Naive thymus-derived CD4-positive, alpha-beta T cell (primary cell): ENCODE measurements around the gene C9. TPM values are rescaled to one million over a fixed set of nuclear protein-coding genes. Genes with fewer than 3 reads are reported as not detected.

Source experiments
- ATAC-seq: fragments of 150-1000 bp; cut with Tn5 transposase; 2 replicates; pipeline ENCODE4 v1.10.0; 2021; ENCODE audit warnings: mild to moderate bottlenecking, moderate library complexity
- CTCF ChIA-PET: fragments of 350-600 bp; sonication (Branson Sonifier 250); formaldehyde crosslinking; loops from one replicate; lab custom pipeline; 2021; ENCODE audit warnings: antibody characterized with exemption; lab: Charles Lee
- POLR2A ChIA-PET: fragments of 350-600 bp; sonication (Branson Sonifier 250); formaldehyde crosslinking; loops from one replicate; lab custom pipeline; 2021; ENCODE audit warnings: antibody characterized with exemption, inconsistent platforms; lab: Charles Lee
- DNase-seq, 9 donors: peaks; one replicate each; pipeline versions ENCODE4 v3.0.0 to v3.0.0-alpha.2; 2020 to 2022; ENCODE audit warnings: mixed read lengths in 1 of 9
- H3K27ac ChIP-seq: one replicate; pipeline ENCODE4 v1.7.0; 2013; ENCODE audit warnings: mild to moderate bottlenecking, low read depth, low read length, moderate library complexity
- H3K27me3 ChIP-seq, 2 donors: one replicate each; pipeline ENCODE4 v1.7.0; 2013; ENCODE audit warnings: low read length in 2 of 2, mild to moderate bottlenecking in 2 of 2, moderate library complexity in 2 of 2; ENCODE audit not compliant: control insufficient read depth in 2 of 2, insufficient read depth in 2 of 2
- H3K36me3 ChIP-seq, 3 experiments: 1 replicate in 2 of 3; 2 replicates in 1 of 3; pipeline ENCODE4 v1.7.0; 2013; ENCODE audit warnings: low read length in 3 of 3, mild to moderate bottlenecking in 3 of 3, moderate library complexity in 1 of 3; ENCODE audit not compliant: insufficient read depth in 3 of 3, control insufficient read depth in 2 of 3
- H3K4me1 ChIP-seq, 2 donors: one replicate each; pipeline ENCODE4 v1.7.0; 2013; ENCODE audit warnings: low read length in 2 of 2, mild to moderate bottlenecking in 2 of 2, moderate library complexity in 1 of 2; ENCODE audit not compliant: control insufficient read depth in 2 of 2, insufficient read depth in 2 of 2
- H3K4me3 ChIP-seq: 2 replicates; pipeline ENCODE4 v1.7.0; 2013; ENCODE audit warnings: mild to moderate bottlenecking, low read length
- H3K9me3 ChIP-seq, 3 experiments: 1 replicate in 2 of 3; 2 replicates in 1 of 3; pipeline ENCODE4 v1.7.0; 2013; ENCODE audit warnings: low read length in 3 of 3; ENCODE audit not compliant: control insufficient read depth in 2 of 3
- H3K27ac Mint-ChIP-seq, 9 donors: one replicate each; pipeline ENCODE4 v1.8.0; 2020 to 2022; ENCODE audit warnings: mixed read lengths in 9 of 9, mild to moderate bottlenecking in 8 of 9, moderate library complexity in 5 of 9, inconsistent platforms in 2 of 9
- H3K27me3 Mint-ChIP-seq, 5 donors: one replicate each; pipeline ENCODE4 v1.8.0; 2021 to 2022; ENCODE audit warnings: mixed read lengths in 5 of 5, mild to moderate bottlenecking in 1 of 5
- H3K36me3 Mint-ChIP-seq, 5 donors: one replicate each; pipeline ENCODE4 v1.8.0; 2020 to 2022; ENCODE audit warnings: mixed read lengths in 5 of 5, mild to moderate bottlenecking in 3 of 5, inconsistent platforms in 1 of 5
- H3K4me1 Mint-ChIP-seq, 7 donors: one replicate each; pipeline ENCODE4 v1.8.0; 2020 to 2022; ENCODE audit warnings: mixed read lengths in 7 of 7, mild to moderate bottlenecking in 3 of 7, inconsistent platforms in 1 of 7
- H3K4me3 Mint-ChIP-seq, 10 donors: one replicate each; pipeline ENCODE4 v1.8.0; 2020 to 2022; ENCODE audit warnings: mild to moderate bottlenecking in 10 of 10, mixed read lengths in 10 of 10, moderate library complexity in 6 of 10, inconsistent platforms in 2 of 10
- H3K9me3 Mint-ChIP-seq, 11 donors: one replicate each; pipeline ENCODE4 v1.8.0; 2020 to 2022; ENCODE audit warnings: mixed read lengths in 11 of 11, mild to moderate bottlenecking in 4 of 11, inconsistent platforms in 1 of 11, moderate library complexity in 1 of 11
- intact Hi-C, 2 donors: fragments of 100-400 bp; cut with micrococcal nuclease; formaldehyde crosslinking; loops; one replicate each; pipeline ENCODE4 v1.15.1; 2023
- polyA plus RNA-seq, 2 donors: library from polyadenylated mRNA; unstranded; fragments of 300-500 nt; fragmentation: Illumina TruSeq; gene quantifications; one replicate each; pipeline ENCODE4 v1.2.3, GENCODE V29; 2021
- total RNA-seq, 6 experiments: library from RNA in 5 of 6; stranded (reverse) in 5 of 6; gene quantifications; 1 replicate in 5 of 6; 2 replicates in 1 of 6; pipeline ENCODE4 v1.2.3 and lab custom pipeline; 2021 to 2026

Gene C9
- total and polyA plus RNA-seq, 7 experiments from 2014 or later: not detected

GRCh38 chr5:39266442-39266841 lies 97.9 kb downstream of the C9 start:
- ATAC-seq (no peak), DNase-seq (no peak)
- H3K4me1 ChIP-seq: peaks cover 0 to 15% of the 10 kb centered on the region in 2 donors
- no peak overlapping the region for H3K27ac ChIP-seq
- no peak overlapping the region for H3K4me3 ChIP-seq
- no peak overlapping the region for H3K27ac Mint-ChIP-seq
- ChIA-PET POLR2A (no interaction called here), CTCF (interaction anchor here (0.6 to 0.7 kb wide), 3 partner anchors 63 to 262 kb away, joined by 3 to 5 read pairs (median 4); no protein-coding TSS in a partner anchor)
- peaks cover 6 to 29% (median 15%) of the 10 kb centered on the region in 7 donors for H3K4me1 Mint-ChIP-seq
- no peaks in the 10 kb centered on the region for H3K27me3 ChIP-seq
- peaks cover 0 to 2% (median 0%) of the 10 kb centered on the region in 11 donors for H3K9me3 Mint-ChIP-seq
- no peaks in the 10 kb centered on the region for H3K36me3 ChIP-seq
- H3K27me3 Mint-ChIP-seq: no peaks in the 10 kb centered on the region
- intact Hi-C loops: no loop called here
- H3K4me3 Mint-ChIP-seq: no peak overlapping the region
- H3K36me3 Mint-ChIP-seq: peaks cover 0 to 4% (median 0%) of the 10 kb centered on the region in 5 donors
- no peaks in the 10 kb centered on the region for H3K9me3 ChIP-seq

GRCh38 chr5:39264528-39264927 lies 99.8 kb downstream of the C9 start:
- peaks cover 5 to 28% (median 17%) of the 10 kb centered on the region in 7 donors for H3K4me1 Mint-ChIP-seq
- H3K4me1 ChIP-seq: peaks cover 0 to 4% of the 10 kb centered on the region in 2 donors
- H3K9me3 ChIP-seq: no peaks in the 10 kb centered on the region
- ChIA-PET POLR2A (interaction anchor here (0.7 to 1.5 kb wide), 2 partner anchors 9 to 188 kb away, joined by 3 to 9 read pairs; no protein-coding TSS in a partner anchor), CTCF (no interaction called here)
- intact Hi-C loops: no loop called here
- no peaks in the 10 kb centered on the region for H3K27me3 Mint-ChIP-seq
- peak overlapping the region in 6 of 10 donors; percentile 7 to 52 (median 30) for H3K4me3 Mint-ChIP-seq
- ATAC-seq (no peak), DNase-seq (no peak)
- no peak overlapping the region for H3K27ac ChIP-seq
- H3K36me3 ChIP-seq: no peaks in the 10 kb centered on the region
- peaks cover 0 to 8% (median 0%) of the 10 kb centered on the region in 5 donors for H3K36me3 Mint-ChIP-seq
- peak overlapping the region in 6 of 9 donors; percentile 8 to 65 (median 36) for H3K27ac Mint-ChIP-seq
- H3K27me3 ChIP-seq: no peaks in the 10 kb centered on the region
- H3K4me3 ChIP-seq: no peak overlapping the region
- peaks cover 0 to 2% (median 0%) of the 10 kb centered on the region in 11 donors for H3K9me3 Mint-ChIP-seq

- Mint-ChIP-seq H3K4me3 (no peak overlapping the region), H3K27ac (no peak overlapping the region), H3K27me3 (no peaks in the 10 kb centered on the region), H3K4me1 (peaks cover 5 to 28% (median 17%) of the 10 kb centered on the region in 7 donors), H3K36me3 (peaks cover 0 to 10% (median 0%) of the 10 kb centered on the region in 5 donors), H3K9me3 (peaks cover 0 to 2% (median 0%) of the 10 kb centered on the region in 11 donors)
- Histone ChIP-seq H3K4me1 (peaks cover 0 to 4% of the 10 kb centered on the region in 2 donors), H3K27me3 (no peaks in the 10 kb centered on the region), H3K27ac (no peak overlapping the region), H3K4me3 (no peak overlapping the region), H3K9me3 (no peaks in the 10 kb centered on the region), H3K36me3 (no peaks in the 10 kb centered on the region)
- ATAC-seq (peak; percentile 48), DNase-seq (no peak)
- ChIA-PET POLR2A (no interaction called here), CTCF (no interaction called here)
- intact Hi-C loops: loop anchor here in 1 of 2 donors (2.0 kb wide), 1 partner anchor 20 kb away; no protein-coding TSS in a partner anchor
Measured at GRCh38 chr5:39262981-39263380, 101.3 kb downstream of the C9 start.

- no peak overlapping the region for H3K4me3 ChIP-seq
- peaks cover 0 to 2% (median 0%) of the 10 kb centered on the region in 11 donors for H3K9me3 Mint-ChIP-seq
- no peak overlapping the region for H3K4me3 Mint-ChIP-seq
- intact Hi-C loops: no loop called here
- H3K27me3 Mint-ChIP-seq: no peaks in the 10 kb centered on the region
- H3K36me3 Mint-ChIP-seq: peaks cover 0 to 12% (median 0%) of the 10 kb centered on the region in 5 donors
- H3K27ac Mint-ChIP-seq: peak overlapping the region in 1 of 9 donors; percentile 26
- ChIA-PET CTCF (no interaction called here), POLR2A (interaction anchor here (0.7 kb wide), 1 partner anchor 60 kb away, joined by 3 read pairs; no protein-coding TSS in a partner anchor)
- H3K9me3 ChIP-seq: no peaks in the 10 kb centered on the region
- no peaks in the 10 kb centered on the region for H3K27me3 ChIP-seq
- H3K4me1 ChIP-seq: peaks cover 0 to 13% of the 10 kb centered on the region in 2 donors
- no peak overlapping the region for H3K27ac ChIP-seq
- ATAC-seq (no peak), DNase-seq (no peak)
- H3K36me3 ChIP-seq: no peaks in the 10 kb centered on the region
- H3K4me1 Mint-ChIP-seq: peaks cover 5 to 26% (median 20%) of the 10 kb centered on the region in 7 donors
Measured at GRCh38 chr5:39260095-39260494, 104.2 kb downstream of the C9 start.

- intact Hi-C loops: loop anchor here (2.0 kb wide), 2 partner anchors 13 to 17 kb away; no protein-coding TSS in a partner anchor
Measured at GRCh38 chr5:39257554-39257953, 106.7 kb downstream of the C9 start.

GRCh38 chr5:39256477-39257235 lies 107.6 kb downstream of the C9 start:
- no peak overlapping the region for H3K27ac ChIP-seq
- no peaks in the 10 kb centered on the region for H3K36me3 ChIP-seq
- H3K27me3 Mint-ChIP-seq: no peaks in the 10 kb centered on the region
- H3K4me1 Mint-ChIP-seq: peaks cover 0 to 19% (median 17%) of the 10 kb centered on the region in 7 donors
- no peaks in the 10 kb centered on the region for H3K27me3 ChIP-seq
- H3K9me3 ChIP-seq: no peaks in the 10 kb centered on the region
- H3K36me3 Mint-ChIP-seq: peaks cover 0 to 11% (median 0%) of the 10 kb centered on the region in 5 donors
- no peaks in the 10 kb centered on the region for H3K9me3 Mint-ChIP-seq
- DNase-seq (no peak), ATAC-seq (peak; percentile 74)
- peaks cover 0 to 13% of the 10 kb centered on the region in 2 donors for H3K4me1 ChIP-seq
- ChIA-PET POLR2A (interaction anchor here (0.7 to 1.5 kb wide), 3 partner anchors 13 to 1937 kb away, joined by 3 read pairs; no protein-coding TSS in a partner anchor), CTCF (interaction anchor here (0.7 to 0.9 kb wide), 2 partner anchors 31 to 296 kb away, joined by 3 read pairs; no protein-coding TSS in a partner anchor)
- H3K4me3 Mint-ChIP-seq: peak overlapping the region in 7 of 10 donors; percentile 1 to 69 (median 58)
- peak overlapping the region in 1 of 9 donors; percentile 48 for H3K27ac Mint-ChIP-seq
- intact Hi-C loops: loop anchor here (2.0 kb wide), 2 partner anchors 14 to 18 kb away; no protein-coding TSS in a partner anchor
- H3K4me3 ChIP-seq: no peak overlapping the region

More at GRCh38 chr5:39257554-39257953, 106.7 kb downstream of the C9 start:
- H3K9me3 Mint-ChIP-seq: no peaks in the 10 kb centered on the region
- H3K36me3 ChIP-seq: no peaks in the 10 kb centered on the region
- peaks cover 0 to 19% (median 17%) of the 10 kb centered on the region in 7 donors for H3K4me1 Mint-ChIP-seq
- ATAC-seq (no peak), DNase-seq (no peak)
- H3K27ac Mint-ChIP-seq: no peak overlapping the region
- H3K27me3 ChIP-seq: no peaks in the 10 kb centered on the region
- ChIA-PET CTCF (interaction anchor here (0.7 kb wide), 1 partner anchor 295 kb away, joined by 3 read pairs; no protein-coding TSS in a partner anchor), POLR2A (interaction anchor here (0.8 to 1.5 kb wide), 3 partner anchors 13 to 23 kb away, joined by 3 read pairs; no protein-coding TSS in a partner anchor)
- no peak overlapping the region for H3K4me3 Mint-ChIP-seq
- H3K9me3 ChIP-seq: no peaks in the 10 kb centered on the region
- no peak overlapping the region for H3K27ac ChIP-seq
- H3K4me3 ChIP-seq: no peak overlapping the region
- H3K4me1 ChIP-seq: peaks cover 0 to 13% of the 10 kb centered on the region in 2 donors
- peaks cover 0 to 11% (median 0%) of the 10 kb centered on the region in 5 donors for H3K36me3 Mint-ChIP-seq
- no peaks in the 10 kb centered on the region for H3K27me3 Mint-ChIP-seq
